Endodermal cell (in vitro differentiated cells): ENCODE measurements around the gene ADIPOR2. TPM values are rescaled to one million over a fixed set of nuclear protein-coding genes. Genes with fewer than 3 reads are reported as not detected.

Source experiments
- DNase-seq: peaks from one replicate; pipeline ENCODE4 v3.0.0-alpha.2; 2017
- H3K27ac ChIP-seq: 2 replicates; pipeline ENCODE4 v1.5.1; 2013; ENCODE audit warnings: mild to moderate bottlenecking, low read depth, low read length, moderate library complexity
- H3K27me3 ChIP-seq: 2 replicates; pipeline ENCODE4 v1.6.1; 2013; ENCODE audit warnings: mild to moderate bottlenecking, low read length, moderate library complexity; ENCODE audit not compliant: insufficient read depth, control insufficient read depth, poor library complexity, severe bottlenecking
- H3K36me3 ChIP-seq: 2 replicates; pipeline ENCODE4 v1.7.0; 2013; ENCODE audit warnings: mild to moderate bottlenecking, low read length, moderate library complexity; ENCODE audit not compliant: control insufficient read depth, insufficient read depth
- H3K4me1 ChIP-seq: one replicate; pipeline ENCODE4 v1.7.0; 2013; ENCODE audit warnings: low read length; ENCODE audit not compliant: control insufficient read depth, insufficient read depth
- H3K4me3 ChIP-seq: 2 replicates; pipeline ENCODE4 v1.5.1; 2013; ENCODE audit warnings: mild to moderate bottlenecking, low read length, moderate library complexity
- H3K9ac ChIP-seq: 2 replicates; pipeline ENCODE4 v1.6.1; 2013; ENCODE audit warnings: mild to moderate bottlenecking, low read length, moderate library complexity; ENCODE audit not compliant: poor library complexity, severe bottlenecking; ENCODE audit errors: extremely low read depth
- H3K9me3 ChIP-seq: 2 replicates; pipeline ENCODE4 v1.6.1; 2013; ENCODE audit warnings: mild to moderate bottlenecking, low read length, moderate library complexity; ENCODE audit not compliant: control insufficient read depth
- H3K27ac Mint-ChIP-seq: 2 replicates; pipeline ENCODE4 v1.8.0; 2020; ENCODE audit warnings: mixed read lengths
- H3K27me3 Mint-ChIP-seq: 2 replicates; pipeline ENCODE4 v1.8.0; 2021; ENCODE audit warnings: mild to moderate bottlenecking, mixed read lengths; ENCODE audit not compliant: insufficient read depth
- H3K36me3 Mint-ChIP-seq: 2 replicates; pipeline ENCODE4 v1.8.0; 2020; ENCODE audit warnings: low read depth, mixed read lengths
- H3K4me1 Mint-ChIP-seq: 2 replicates; pipeline ENCODE4 v1.8.0; 2020; ENCODE audit warnings: mixed read lengths
- H3K4me3 Mint-ChIP-seq: 2 replicates; pipeline ENCODE4 v1.8.0; 2020; ENCODE audit warnings: mild to moderate bottlenecking, moderate library complexity, mixed read lengths
- H3K9me3 Mint-ChIP-seq: 2 replicates; pipeline ENCODE4 v1.8.0; 2020; ENCODE audit warnings: mild to moderate bottlenecking, mixed read lengths
- CTCF ChIP-seq: fragments of 200-600 bp; sonication (generic); conservative IDR thresholded peaks from 2 replicates; pipeline ENCODE4 v1.5.0; 2021; ENCODE audit warnings: antibody characterized with exemption, mild to moderate bottlenecking
- WGBS, 2 experiments: methylation state at CpG; one replicate each; pipeline versions ENCODE4 v1.1.5 to v1.1.7; 2013; ENCODE audit warnings: missing lambda C conversion rate in 2 of 2, mixed read lengths in 1 of 2; ENCODE audit not compliant: insufficient coverage in 1 of 2, insufficient read length in 1 of 2; 5-methylcytosine and 5-hydroxymethylcytosine counted together
- total RNA-seq, 2 donors: library from RNA; stranded (reverse); fragmentation: NEBNext Ultra II Directional in 1 of 2; extraction: Animal tissue kit (Norgen Biotek cat#: 25700) in 1 of 2; gene quantifications; 2 replicates in 1 of 2; 3 replicates in 1 of 2; pipeline ENCODE4 v1.2.1, GENCODE V29; 2021

The ADIPOR2 gene
- total RNA-seq, 2 donors from 2014 or later: 53.7 to 124 TPM

GRCh38 chr12:1790444-1790843, 99.6 kb downstream of the ADIPOR2 start:
- WGBS, 2 experiments: 91 to 94% methylated on average over 7 of the region's 7 CpGs
- no peak overlapping the region for H3K4me3 Mint-ChIP-seq
- Histone ChIP-seq H3K27ac (no peak overlapping the region), H3K4me3 (no peak overlapping the region), H3K9ac (no peak overlapping the region), H3K4me1 (peaks cover 20% of the 10 kb centered on the region), H3K9me3 (no peaks in the 10 kb centered on the region), H3K27me3 (no peaks in the 10 kb centered on the region), H3K36me3 (peaks cover 31% of the 10 kb centered on the region)
- DNase-seq: peak; percentile 49
- H3K36me3 Mint-ChIP-seq: peaks cover 28% of the 10 kb centered on the region
- H3K4me1 Mint-ChIP-seq: peaks cover 43% of the 10 kb centered on the region
- no peak overlapping the region for H3K27ac Mint-ChIP-seq
- TF ChIP-seq CTCF: no peak
- no peaks in the 10 kb centered on the region for H3K9me3 Mint-ChIP-seq
- H3K27me3 Mint-ChIP-seq: no peaks in the 10 kb centered on the region

GRCh38 chr12:1791104-1791841, 100.4 kb downstream of the ADIPOR2 start:
- H3K4me3 ChIP-seq: no peak overlapping the region
- DNase-seq: peak; percentile 87
- no peak overlapping the region for H3K27ac Mint-ChIP-seq
- 61 to 77% methylated on average over 8 to 10 of the region's 10 CpGs for WGBS, 2 experiments
- H3K9ac ChIP-seq: no peak overlapping the region
- H3K9me3 Mint-ChIP-seq: no peaks in the 10 kb centered on the region
- peaks cover 50% of the 10 kb centered on the region for H3K4me1 Mint-ChIP-seq
- no peaks in the 10 kb centered on the region for H3K27me3 Mint-ChIP-seq
- peaks cover 23% of the 10 kb centered on the region for H3K36me3 ChIP-seq
- H3K27ac ChIP-seq: no peak overlapping the region
- H3K4me1 ChIP-seq: peaks cover 20% of the 10 kb centered on the region
- H3K4me3 Mint-ChIP-seq: no peak overlapping the region
- H3K27me3 ChIP-seq: no peaks in the 10 kb centered on the region
- peaks cover 20% of the 10 kb centered on the region for H3K36me3 Mint-ChIP-seq
- TF ChIP-seq CTCF: peak; percentile 100
- no peaks in the 10 kb centered on the region for H3K9me3 ChIP-seq

- DNase-seq: peak; percentile 37
These were observed 101.5 kb downstream of the ADIPOR2 start for GRCh38 chr12:1792406-1792805.

More at GRCh38 chr12:1792406-1792805, 101.5 kb downstream of the ADIPOR2 start:
- no peak overlapping the region for H3K27ac Mint-ChIP-seq
- no peaks in the 10 kb centered on the region for H3K9me3 ChIP-seq
- no peak overlapping the region for H3K4me3 Mint-ChIP-seq
- no peaks in the 10 kb centered on the region for H3K27me3 Mint-ChIP-seq
- WGBS, 2 experiments: 96 to 100% methylated on average over 1 to 6 of the region's 6 CpGs
- H3K36me3 Mint-ChIP-seq: peaks cover 11% of the 10 kb centered on the region
- H3K9me3 Mint-ChIP-seq: no peaks in the 10 kb centered on the region
- no peaks in the 10 kb centered on the region for H3K27me3 ChIP-seq
- H3K4me1 ChIP-seq: peaks cover 20% of the 10 kb centered on the region
- no peak overlapping the region for H3K27ac ChIP-seq
- peaks cover 50% of the 10 kb centered on the region for H3K4me1 Mint-ChIP-seq
- no peak overlapping the region for H3K9ac ChIP-seq
- no peak for TF ChIP-seq CTCF
- peaks cover 12% of the 10 kb centered on the region for H3K36me3 ChIP-seq
- H3K4me3 ChIP-seq: no peak overlapping the region
